Hematopoietic multipotent progenitor cell treated with erythropoietin and hydrocortisone succinate and interleukin-3 and kit ligand, for 8 days (in vitro differentiated cells): ENCODE data around the gene CLPTM1.
A peak's percentile ranks its signal among the peaks of the same experiment; 100 is the strongest.
"Not testable (repeated sequence)": the region's sequence is repeated elsewhere in the genome, so short reads cannot be mapped to it uniquely, and the experiment has no call there.

Source experiments
- DNase-seq: peaks from one replicate; pipeline ENCODE4 v3.0.0-alpha.2; 2015

Gene CLPTM1

DNA sequence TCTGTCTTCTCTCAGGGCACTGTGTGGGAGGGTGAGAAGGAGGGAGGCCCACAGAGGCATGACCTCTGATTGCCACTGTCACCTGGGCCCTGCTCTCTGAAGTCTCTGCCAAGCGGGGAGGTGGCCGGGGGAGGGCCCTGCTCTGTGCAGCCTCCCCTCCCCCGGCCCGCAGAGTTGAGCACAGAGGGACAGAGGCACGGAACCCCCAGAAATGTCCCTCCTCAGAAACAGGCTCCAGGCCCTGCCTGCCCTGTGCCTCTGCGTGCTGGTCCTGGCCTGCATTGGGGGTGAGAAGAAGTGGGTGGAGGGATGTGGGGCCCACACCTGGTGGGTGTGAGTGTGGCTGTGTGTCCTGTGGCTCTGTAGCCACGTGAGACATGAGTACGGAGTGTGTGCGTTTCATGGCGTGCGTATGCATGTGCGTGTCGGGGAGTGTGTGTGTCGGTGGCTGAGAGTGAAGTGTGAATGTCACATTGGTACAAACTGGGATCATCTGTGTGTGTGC, 13.1 kb upstream of the CLPTM1 start, which contains the start of gene APOC4:
TSS of gene APOC4 (plus strand) at position 171 of the 505 bp plus-strand sequence. CDS start at position 212, 41 bp downstream.
- no peak for DNase-seq

DNA sequence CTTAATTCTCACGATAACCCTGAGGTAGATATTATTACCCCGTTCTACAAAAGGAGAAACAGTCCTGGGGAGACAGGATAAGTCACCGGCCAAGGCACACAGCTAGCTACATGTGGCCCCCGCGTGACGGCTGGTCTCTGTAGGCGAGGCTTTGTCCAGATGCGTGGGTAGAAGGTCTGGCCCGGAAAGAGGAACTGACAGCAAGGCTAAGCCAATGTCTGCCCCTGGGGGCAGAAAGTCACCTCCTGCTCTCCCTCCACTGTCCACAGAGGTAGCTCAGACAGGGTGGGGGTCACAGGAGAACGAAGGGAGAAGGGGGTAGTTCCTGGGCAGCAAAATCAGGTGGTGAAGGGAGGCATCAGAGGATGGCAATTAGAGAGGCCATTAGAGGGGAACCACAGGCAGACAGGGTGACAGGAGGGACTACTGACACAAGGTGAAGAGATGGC, 11.4 kb upstream of the CLPTM1 start:
- DNase-seq: peak; percentile 72

DNA sequence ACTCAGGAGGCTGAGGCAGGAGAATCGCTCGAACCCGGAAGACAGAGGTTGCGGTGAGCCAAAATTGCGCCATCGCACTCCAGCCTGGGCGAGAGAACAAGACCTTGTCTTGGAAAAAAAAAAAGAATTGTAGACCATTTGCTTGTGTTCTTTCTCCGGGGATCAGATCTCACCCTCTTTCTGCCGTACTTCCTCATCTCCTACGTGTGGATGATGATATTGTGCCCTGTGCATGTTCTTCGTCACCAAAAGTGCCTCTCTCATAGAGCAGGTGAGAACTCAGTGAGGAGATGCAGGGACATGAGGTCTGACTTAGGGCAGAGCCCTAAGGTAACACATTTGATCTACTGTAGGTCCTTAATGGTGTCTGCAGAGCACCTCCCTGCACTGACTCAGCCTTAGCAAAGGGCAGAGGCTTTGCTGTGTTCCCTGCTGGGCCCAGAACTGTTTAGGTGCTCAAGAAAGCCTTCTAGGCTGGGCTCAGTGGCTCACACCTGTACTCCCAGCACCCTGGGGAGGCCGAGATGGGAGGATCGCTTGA, 8.1 kb upstream of the CLPTM1 start:
- DNase-seq: no peak

DNA sequence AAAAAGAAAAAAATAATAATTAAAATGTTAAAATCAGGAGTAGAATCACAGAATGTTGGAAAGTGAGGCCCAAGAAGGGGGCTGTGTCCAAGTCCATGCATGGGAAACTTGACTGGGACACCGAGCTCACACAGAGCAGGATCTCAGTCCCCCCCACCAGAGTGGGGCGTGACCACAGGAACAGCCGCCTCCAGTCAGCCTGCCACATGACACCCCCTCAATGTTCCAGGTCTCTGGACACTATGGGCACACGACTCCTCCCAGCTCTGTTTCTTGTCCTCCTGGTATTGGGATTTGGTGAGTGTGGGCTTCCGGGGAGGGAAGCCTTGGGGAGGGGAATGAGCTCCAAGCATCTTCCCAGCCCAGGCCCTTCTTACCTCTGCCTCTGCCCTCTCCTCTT, 6.9 kb upstream of the CLPTM1 start:
- no peak for DNase-seq

- DNase-seq: no peak
Measured at GRCh38 chr19:44948763-44949374, 6.3 kb upstream of the CLPTM1 start.

GRCh38 chr19:44949550-44949949, 5.6 kb upstream of the CLPTM1 start:
- DNase-seq: no peak

GRCh38 chr19:44951179-44952159, 3.7 kb upstream of the CLPTM1 start:
- peak; percentile 86 for DNase-seq

DNA sequence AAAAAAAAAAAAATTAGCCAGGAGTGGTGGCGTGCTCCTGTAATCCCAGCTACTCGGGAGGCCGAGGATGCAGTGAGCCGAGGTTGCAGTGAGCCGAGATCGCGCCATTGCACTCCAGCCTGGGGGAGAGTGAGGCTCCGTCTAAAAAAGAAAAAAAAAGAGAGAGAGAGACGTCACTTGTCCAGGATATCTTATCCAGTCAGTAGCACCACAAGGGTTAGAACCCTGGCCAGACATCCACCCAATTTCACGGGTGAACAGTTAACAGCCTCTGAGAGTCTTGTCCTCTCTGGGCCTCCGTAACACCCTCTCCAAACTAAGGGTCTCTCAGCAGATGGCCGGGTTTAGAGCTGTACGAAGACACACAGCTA, 917 bp upstream of the CLPTM1 start:
- DNase-seq: no peak

DNA sequence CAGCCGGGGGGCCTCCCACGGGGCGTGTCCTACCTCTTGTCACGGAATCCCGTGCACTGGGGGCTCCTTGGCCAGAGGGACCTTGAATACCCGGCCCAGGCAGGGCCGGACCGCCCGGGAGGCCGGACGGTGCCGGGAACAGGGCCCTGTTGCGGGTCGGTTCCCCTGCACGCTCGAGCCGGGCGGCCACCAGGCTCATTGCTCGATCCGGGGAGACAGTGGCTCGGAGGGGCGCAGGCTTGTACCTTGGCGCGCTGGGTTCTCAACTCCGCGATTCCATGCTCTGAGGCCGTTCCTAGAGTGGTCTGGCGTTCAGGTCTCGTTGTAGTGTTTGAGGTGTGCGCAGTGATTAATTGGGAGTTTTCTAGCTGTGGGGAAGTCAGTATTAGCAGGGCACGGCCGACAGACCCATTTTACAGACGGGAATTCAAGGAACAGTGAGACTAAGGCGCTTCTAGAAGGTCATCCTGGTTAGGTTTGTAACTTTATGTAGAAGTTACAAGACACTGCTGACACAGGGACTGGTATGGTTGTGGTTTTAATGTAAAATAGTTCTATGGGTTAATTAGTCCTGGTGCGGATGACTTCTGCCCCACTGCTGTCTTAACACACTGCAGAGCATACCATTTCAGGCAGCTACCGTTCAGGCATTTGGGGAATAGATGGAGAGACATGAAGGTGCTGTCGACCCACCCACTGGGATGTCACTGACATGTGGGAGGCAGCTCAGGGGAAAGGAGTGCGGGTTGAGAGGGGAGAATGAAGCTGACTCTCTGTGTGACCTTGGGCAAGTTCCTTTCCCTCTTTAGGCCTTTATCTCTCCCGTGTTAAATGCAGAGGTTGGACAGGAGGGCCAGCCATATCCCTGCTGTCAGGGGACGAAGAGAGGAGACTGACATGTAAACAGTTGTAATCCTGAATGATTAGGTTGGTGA, 592 bp downstream of the CLPTM1 start:
- DNase-seq: peak; percentile 20

DNA sequence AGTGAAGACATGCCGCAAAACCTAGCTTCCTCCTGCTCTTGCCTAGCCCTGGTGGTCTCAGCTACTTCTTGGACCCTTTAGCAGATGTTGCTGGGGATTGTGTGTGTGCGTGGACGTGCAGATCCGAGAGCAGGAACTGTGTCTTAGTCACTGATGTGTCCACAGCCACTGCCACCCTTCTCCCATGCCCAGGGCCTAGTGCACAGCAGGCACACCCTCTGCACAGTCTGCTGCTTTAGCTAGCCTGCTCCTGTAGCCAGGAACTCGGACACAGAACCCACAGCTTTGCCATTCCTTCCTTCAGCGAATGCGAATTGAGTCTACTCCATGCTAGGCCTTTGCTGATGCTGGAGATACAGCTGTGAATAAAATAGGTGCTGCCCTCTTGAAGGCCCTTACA, 2.3 kb downstream of the CLPTM1 start:
- DNase-seq: no peak

DNA sequence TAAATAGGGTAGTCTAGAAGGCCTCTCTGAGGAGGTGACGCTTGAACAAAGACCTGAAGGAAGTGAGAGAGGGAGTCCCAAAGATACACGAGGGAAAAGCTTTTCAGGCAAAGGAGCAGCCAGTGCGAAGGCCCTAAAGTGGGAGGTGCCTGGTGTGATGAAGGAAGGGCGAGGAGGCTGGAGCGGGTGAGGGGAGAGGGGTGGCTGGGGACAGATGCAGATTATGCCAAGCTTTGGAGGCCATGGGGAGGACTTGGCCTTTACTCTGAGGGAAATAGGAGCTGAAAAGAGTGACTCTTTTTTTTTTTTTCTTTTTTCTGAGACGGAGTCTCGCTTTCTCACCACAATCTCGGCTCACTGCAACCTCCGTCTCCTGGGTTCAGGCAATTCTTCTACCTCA, 2.9 kb downstream of the CLPTM1 start:
- no peak for DNase-seq

GRCh38 chr19:44959691-44960090, 4.5 kb downstream of the CLPTM1 start:
- no peak for DNase-seq

DNA sequence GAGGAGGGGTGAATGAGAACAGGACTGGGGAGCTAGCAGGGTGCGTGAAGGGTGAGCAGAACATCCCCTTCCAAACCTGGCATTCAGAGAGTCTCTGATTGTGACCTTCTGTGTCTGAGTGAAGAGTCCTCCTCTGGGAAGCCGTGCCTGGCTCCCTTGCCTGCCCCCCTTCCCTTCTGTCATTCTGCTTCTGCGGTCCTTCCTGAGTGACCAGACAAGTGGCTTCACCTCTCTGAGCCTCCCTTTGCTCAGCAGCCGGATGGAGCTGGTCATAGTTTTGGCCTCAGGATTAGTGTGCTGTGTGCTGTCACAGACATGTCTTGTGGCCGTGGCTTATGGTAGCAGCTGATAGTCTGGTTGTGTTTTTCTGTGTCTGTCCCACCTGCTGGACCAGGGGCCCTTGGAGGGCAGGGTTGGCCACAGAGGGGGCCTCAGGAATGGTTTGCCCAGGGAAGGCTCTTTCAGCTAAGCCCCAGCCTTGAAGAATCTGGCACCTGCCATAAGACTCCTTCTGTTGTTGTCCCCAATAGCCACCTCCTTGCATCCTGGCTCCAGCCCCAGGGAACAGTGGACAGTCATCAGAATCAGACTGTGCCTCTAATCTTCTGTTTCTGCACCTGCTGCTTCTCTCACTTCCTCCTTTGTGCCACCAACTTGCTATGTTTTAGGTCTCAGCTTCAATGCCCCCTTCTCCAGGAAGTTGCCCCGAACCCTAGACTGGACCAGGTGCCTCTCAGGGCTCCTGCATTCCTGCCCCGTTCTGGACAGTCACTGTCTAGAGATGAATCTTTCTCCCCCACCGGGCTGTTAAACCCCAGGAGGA, 5.9 kb downstream of the CLPTM1 start:
- DNase-seq: no peak

- no peak for DNase-seq
Measured at GRCh38 chr19:44961821-44962220, 6.6 kb downstream of the CLPTM1 start.

DNA sequence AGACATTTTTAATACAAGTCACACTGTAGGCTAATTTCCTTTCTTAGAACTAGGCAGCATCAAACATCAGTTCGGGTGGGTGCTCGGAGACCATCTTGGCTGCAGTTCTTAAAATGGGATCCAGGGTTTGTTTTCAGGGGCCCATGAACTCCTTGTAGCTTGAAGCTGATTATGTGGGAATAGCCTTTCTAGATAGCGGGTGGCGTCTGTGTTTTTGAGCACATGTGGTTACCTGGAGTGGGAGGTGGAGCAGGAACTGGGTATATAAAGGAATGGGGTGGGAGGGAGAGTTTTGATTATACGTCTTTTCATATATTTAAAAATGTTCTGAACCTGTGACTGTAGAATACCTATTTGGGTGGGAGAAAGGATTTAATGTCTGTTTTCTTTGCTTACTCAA, 12.9 kb downstream of the CLPTM1 start:
- DNase-seq: no peak

DNA sequence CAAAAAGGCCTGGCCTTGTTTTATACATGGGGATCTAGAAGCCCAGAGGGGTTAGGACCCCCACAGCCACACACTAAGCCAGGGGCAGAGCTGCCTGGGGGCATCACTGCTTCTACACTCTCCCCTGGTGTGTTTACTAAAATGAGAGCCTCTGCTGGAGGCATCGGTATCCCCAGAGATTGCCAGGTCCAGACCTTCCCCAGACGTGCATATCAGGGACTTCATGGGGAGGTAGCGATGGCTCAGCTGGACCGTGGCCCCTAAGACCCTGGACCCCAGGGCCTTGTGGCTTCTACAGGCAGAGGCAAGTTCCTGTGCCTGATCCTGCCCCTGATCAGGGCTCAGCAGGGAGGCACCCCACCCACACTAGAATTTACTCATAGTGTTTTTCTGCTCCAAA, 13.5 kb downstream of the CLPTM1 start:
- DNase-seq: no peak

- no peak for DNase-seq
Measured at GRCh38 chr19:44969437-44969836, 14.3 kb downstream of the CLPTM1 start.

DNA sequence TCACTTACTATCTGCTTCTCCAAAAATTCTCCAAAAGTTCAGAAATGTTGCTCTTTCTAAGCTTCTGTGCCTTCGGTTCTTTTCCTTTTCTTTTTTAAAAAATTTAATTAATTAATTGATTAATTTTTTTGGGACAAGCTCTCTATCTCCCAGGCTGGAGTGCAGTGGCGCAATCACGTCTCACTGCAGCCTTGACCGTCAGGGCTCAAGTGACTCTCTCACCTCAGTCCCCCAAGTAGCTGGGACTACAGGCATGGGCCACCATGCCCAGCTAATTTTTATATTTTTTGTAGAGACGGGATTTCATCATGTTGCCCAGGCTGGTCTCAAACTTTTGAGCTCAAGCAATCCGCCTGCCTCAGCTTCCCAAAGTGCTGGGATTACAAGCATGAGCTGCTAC, 16.3 kb downstream of the CLPTM1 start:
- DNase-seq: not testable (repeated sequence)

DNA sequence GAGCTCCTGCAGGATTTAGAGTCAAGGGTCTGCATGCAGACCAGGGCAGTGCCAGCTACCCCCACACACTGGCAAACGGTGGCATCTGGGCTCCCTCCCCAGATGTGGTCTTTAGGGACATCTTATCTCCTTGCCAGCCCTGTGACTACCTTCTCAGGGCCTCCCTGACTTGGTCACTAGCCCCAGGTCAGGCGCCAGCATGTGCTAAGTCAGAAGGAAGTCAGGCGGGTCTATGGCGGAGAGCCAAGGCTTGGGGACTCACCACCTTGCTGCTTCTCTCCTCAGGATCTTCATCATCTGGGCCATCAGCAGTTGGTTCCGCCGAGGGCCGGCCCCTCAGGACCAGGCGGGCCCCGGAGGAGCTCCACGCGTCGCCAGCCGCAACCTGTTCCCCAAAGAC, 17.6 kb downstream of the CLPTM1 start:
- DNase-seq: peak; percentile 73

GRCh38 chr19:44973982-44974735, 19.0 kb downstream of the CLPTM1 start:
- DNase-seq: no peak

- DNase-seq: no peak
Measured at GRCh38 chr19:44974857-44975256, 19.7 kb downstream of the CLPTM1 start.
